ENCODE data around the gene ABL2. TPM values are rescaled to one million over a fixed set of nuclear protein-coding genes. Genes with fewer than 3 reads are reported as not detected.

ABL2 gene
- total and polyA plus RNA-seq, 10 donors = 1.3 to 21.7 (median 16.0) TPM

GRCh38 chr1:179090923-179091322 lies 138.6 kb downstream of the ABL2 start:
- no peak for DNase-seq
- H3K27ac ChIP-seq = peak overlapping the region in 7 of 8 donors; percentile 10 to 75 (median 48)
- H3K36me3 ChIP-seq = peaks cover 0 to 98% (median 66%) of the 10 kb centered on the region in 6 donors
- 87 to 95% (median 88%) methylated on average over 4 of the region's 4 CpGs for WGBS, 5 donors
- H3K4me1 ChIP-seq = peaks cover 11 to 64% (median 45%) of the 10 kb centered on the region in 6 donors
- H3K4me3 ChIP-seq = no peak overlapping the region
- no peaks in the 10 kb centered on the region for H3K27me3 ChIP-seq (replicated peaks in 1 of 7)
- intact Hi-C loops (cut with DNase I; ENCODE audit: low total_unique reads) = no loop called here
- TF ChIP-seq POLR2A (IDR thresholded peaks at IDR 0.05) = no peak
- no peak for TF ChIP-seq POLR2AphosphoS5 (IDR thresholded peaks at IDR 0.05)
- no peak for TF ChIP-seq CTCF (IDR thresholded peaks at IDR 0.05 in 8 of 11, conservative IDR thresholded peaks at IDR 0.05 in 3 of 11)
- H3K9me3 ChIP-seq = no peaks in the 10 kb centered on the region

- no peak for DNase-seq
- intact Hi-C loops (cut with DNase I; ENCODE audit: low total_unique reads) = no loop called here
- no peaks in the 10 kb centered on the region for H3K27me3 ChIP-seq (replicated peaks in 1 of 7)
- H3K27ac ChIP-seq = peak overlapping the region in 6 of 8 donors; percentile 10 to 75 (median 55)
- H3K4me1 ChIP-seq = peaks cover 11 to 65% (median 45%) of the 10 kb centered on the region in 6 donors
- TF ChIP-seq POLR2A (IDR thresholded peaks at IDR 0.05) (no peak), CTCF (IDR thresholded peaks at IDR 0.05 in 8 of 11, conservative IDR thresholded peaks at IDR 0.05 in 3 of 11) (peak in 1 of 11 experiments; percentile 11), POLR2AphosphoS5 (IDR thresholded peaks at IDR 0.05) (no peak)
- WGBS, 5 donors = 70 to 81% (median 79%) methylated on average over 8 of the region's 8 CpGs
- H3K36me3 ChIP-seq = peaks cover 0 to 98% (median 65%) of the 10 kb centered on the region in 6 donors
- H3K4me3 ChIP-seq = no peak overlapping the region
- no peaks in the 10 kb centered on the region for H3K9me3 ChIP-seq
Measured at GRCh38 chr1:179090522-179090921, 139.0 kb downstream of the ABL2 start.

- Histone ChIP-seq H3K27ac (peak overlapping the region in 5 of 8 donors; percentile 8 to 75 (median 62)), H3K9me3 (no peaks in the 10 kb centered on the region), H3K4me3 (peak overlapping the region in 1 of 8 donors; percentile 19), H3K4me1 (peaks cover 11 to 68% (median 45%) of the 10 kb centered on the region in 6 donors), H3K36me3 (peaks cover 0 to 98% (median 61%) of the 10 kb centered on the region in 6 donors), H3K27me3 (replicated peaks in 1 of 7) (no peaks in the 10 kb centered on the region)
- DNase-seq = no peak
- WGBS, 5 donors = 83 to 92% (median 85%) methylated on average over 11 to 16 of the region's 16 CpGs
- TF ChIP-seq POLR2A (IDR thresholded peaks at IDR 0.05) (no peak), POLR2AphosphoS5 (IDR thresholded peaks at IDR 0.05) (no peak), CTCF (IDR thresholded peaks at IDR 0.05 in 8 of 11, conservative IDR thresholded peaks at IDR 0.05 in 3 of 11) (no peak)
- intact Hi-C loops (cut with DNase I; ENCODE audit: low total_unique reads) = no loop called here
Measured at GRCh38 chr1:179089827-179090482, 139.5 kb downstream of the ABL2 start.

GRCh38 chr1:179087665-179088064 lies 141.8 kb downstream of the ABL2 start:
- Histone ChIP-seq H3K9me3 (no peaks in the 10 kb centered on the region), H3K4me3 (peak overlapping the region in 5 of 8 donors; percentile 16 to 61 (median 24)), H3K27me3 (replicated peaks in 1 of 7) (no peaks in the 10 kb centered on the region), H3K27ac (peak overlapping the region; percentile 15 to 75 (median 55)), H3K4me1 (peaks cover 17 to 91% (median 62%) of the 10 kb centered on the region in 6 donors), H3K36me3 (peaks cover 0 to 80% (median 43%) of the 10 kb centered on the region in 6 donors)
- intact Hi-C loops (cut with DNase I; ENCODE audit: low total_unique reads) = no loop called here
- DNase-seq = no peak
- TF ChIP-seq POLR2AphosphoS5 (IDR thresholded peaks at IDR 0.05) = peak; percentile 77 to 85 (median 80)
- TF ChIP-seq CTCF (IDR thresholded peaks at IDR 0.05 in 8 of 11, conservative IDR thresholded peaks at IDR 0.05 in 3 of 11) = no peak
- no peak for TF ChIP-seq POLR2A (IDR thresholded peaks at IDR 0.05)
- 60 to 74% (median 69%) methylated on average over 5 to 11 of the region's 11 CpGs for WGBS, 5 donors
